SU-DHL-6 (cell line): Measurements from ENCODE around the gene AOX1.

Experiments used
- H2AFZ ChIP-seq: fragments of 200-600 bp; sonication (generic); 2 replicates; pipeline ENCODE4 v1.6.1; 2014; ENCODE audit warnings: low read depth, mild to moderate bottlenecking, moderate library complexity, mixed read lengths, antibody characterized with exemption, low read length; ENCODE audit not compliant: severe bottlenecking
- H3F3A ChIP-seq: fragments of 200-600 bp; shearing (Covaris generic); 2 replicates; pipeline ENCODE4 v1.6.0; 2016; ENCODE audit warnings: antibody characterized with exemption, mild to moderate bottlenecking; ENCODE audit not compliant: insufficient read depth
- H3K27ac ChIP-seq: fragments of 200-600 bp; sonication (generic); 2 replicates; pipeline ENCODE4 v1.5.1; 2016; ENCODE audit warnings: low read depth, mild to moderate bottlenecking, low read length, moderate library complexity, mixed read lengths
- H3K27me3 ChIP-seq: fragments of 200-600 bp; sonication (generic), shearing (Covaris generic); 2 replicates; pipeline ENCODE4 v1.6.0; 2014; ENCODE audit warnings: mild to moderate bottlenecking, low read length
- H3K36me3 ChIP-seq: fragments of 200-600 bp; sonication (generic); 2 replicates; pipeline ENCODE4 v1.6.1; 2014; ENCODE audit warnings: mild to moderate bottlenecking, low read length, mixed read lengths
- H3K4me2 ChIP-seq: fragments of 300-600, 200-600 bp; shearing (Covaris generic), sonication (generic); 2 replicates; pipeline ENCODE4 v1.6.0; 2014; ENCODE audit warnings: low read length, low read depth, mild to moderate bottlenecking; ENCODE audit not compliant: poor library complexity, severe bottlenecking
- H3K4me3 ChIP-seq: fragments of 200-600 bp; sonication (generic); 2 replicates; pipeline ENCODE4 v1.5.1; 2014; ENCODE audit warnings: antibody characterized with exemption, low read length, mild to moderate bottlenecking, mixed read lengths; ENCODE audit not compliant: insufficient read depth, poor library complexity, severe bottlenecking
- H3K79me2 ChIP-seq: fragments of 200-600 bp; sonication (generic); 2 replicates; pipeline ENCODE4 v1.6.1; 2014; ENCODE audit warnings: mild to moderate bottlenecking, low read length, moderate library complexity; ENCODE audit not compliant: insufficient read depth
- H3K9ac ChIP-seq: fragments of 200-600 bp; sonication (generic); 2 replicates; pipeline ENCODE4 v1.7.0; 2014; ENCODE audit warnings: mild to moderate bottlenecking, low read length
- H3K9me2 ChIP-seq: fragments of 200-600 bp; sonication (generic); replicated peaks from 2 replicates; pipeline ENCODE4 v1.6.1; 2014; ENCODE audit warnings: low read length; ENCODE audit not compliant: insufficient read depth
- H3K9me3 ChIP-seq: fragments of 200-600 bp; sonication (generic); 2 replicates; pipeline ENCODE4 v1.6.1; 2014; ENCODE audit warnings: low read length, mixed read lengths; ENCODE audit not compliant: insufficient read depth
- H4K20me1 ChIP-seq: fragments of 200-600 bp; sonication (generic); 2 replicates; pipeline ENCODE4 v1.6.1; 2014; ENCODE audit warnings: low read depth, mild to moderate bottlenecking, antibody characterized with exemption, low read length, moderate library complexity, mixed read lengths
- CTCF ChIP-seq: fragments of 200-600 bp; sonication (generic); IDR thresholded peaks from one replicate; pipeline ENCODE4 v1.5.1; 2017; ENCODE audit warnings: antibody characterized with exemption, mild to moderate bottlenecking, low read length, moderate library complexity; ENCODE audit not compliant: insufficient read depth, poor library complexity, severe bottlenecking
- EZH2phosphoT487 ChIP-seq: fragments of 200-600 bp; sonication (generic), shearing (Covaris generic); conservative IDR thresholded peaks from 2 replicates; pipeline ENCODE4 v1.6.1; 2018; ENCODE audit warnings: mild to moderate bottlenecking, antibody characterized with exemption, low read length, moderate library complexity, mixed read lengths

The AOX1 gene

GRCh38 chr2:200693836-200694470 lies 108.1 kb downstream of the AOX1 start:
- H2AFZ ChIP-seq: no peak overlapping the region
- no peaks in the 10 kb centered on the region for H3K9me2 ChIP-seq
- H3K27ac ChIP-seq: no peak overlapping the region
- H3K27me3 ChIP-seq: no peaks in the 10 kb centered on the region
- peaks cover 5% of the 10 kb centered on the region; the same call in 1 of the 2 replicates for H3F3A ChIP-seq
- no peak overlapping the region for H3K9ac ChIP-seq
- no peaks in the 10 kb centered on the region for H3K9me3 ChIP-seq
- no peak overlapping the region for H3K4me3 ChIP-seq
- no peaks in the 10 kb centered on the region for H4K20me1 ChIP-seq
- no peaks in the 10 kb centered on the region for H3K36me3 ChIP-seq
- TF ChIP-seq CTCF (no peak), EZH2phosphoT487 (no peak)
- H3K4me2 ChIP-seq: no peak overlapping the region
- no peaks in the 10 kb centered on the region for H3K79me2 ChIP-seq

- Histone ChIP-seq H3K9me2 (no peaks in the 10 kb centered on the region), H3K79me2 (no peaks in the 10 kb centered on the region), H4K20me1 (no peaks in the 10 kb centered on the region), H2AFZ (peak overlapping the region; percentile 63), H3F3A (peaks cover 5% of the 10 kb centered on the region; the same call in 1 of the 2 replicates), H3K4me3 (no peak overlapping the region), H3K27ac (peak overlapping the region; percentile 87), H3K9me3 (no peaks in the 10 kb centered on the region), H3K27me3 (no peaks in the 10 kb centered on the region), H3K36me3 (no peaks in the 10 kb centered on the region), H3K9ac (peak overlapping the region; percentile 35), H3K4me2 (peak overlapping the region; percentile 44)
- TF ChIP-seq EZH2phosphoT487: no peak
Measured at GRCh38 chr2:200695191-200695590, 109.4 kb downstream of the AOX1 start.

- Histone ChIP-seq H3K9me2 (no peaks in the 10 kb centered on the region), H2AFZ (peak overlapping the region; percentile 63), H3K27ac (peak overlapping the region; percentile 87), H4K20me1 (no peaks in the 10 kb centered on the region), H3K9me3 (no peaks in the 10 kb centered on the region), H3K27me3 (no peaks in the 10 kb centered on the region), H3K79me2 (no peaks in the 10 kb centered on the region), H3K36me3 (no peaks in the 10 kb centered on the region), H3K9ac (peak overlapping the region; percentile 35), H3F3A (peaks cover 5% of the 10 kb centered on the region; the same call in 1 of the 2 replicates), H3K4me2 (peak overlapping the region; percentile 44), H3K4me3 (no peak overlapping the region)
- TF ChIP-seq EZH2phosphoT487: no peak
- no peak for TF ChIP-seq CTCF
Measured at GRCh38 chr2:200695601-200696000, 109.8 kb downstream of the AOX1 start.

- no peak overlapping the region for H3K27ac ChIP-seq
- no peaks in the 10 kb centered on the region for H3K9me2 ChIP-seq
- H3K79me2 ChIP-seq: no peaks in the 10 kb centered on the region
- H3K4me2 ChIP-seq: no peak overlapping the region
- H3F3A ChIP-seq: peaks cover 5% of the 10 kb centered on the region; the same call in 1 of the 2 replicates
- no peak overlapping the region for H3K4me3 ChIP-seq
- no peak for TF ChIP-seq CTCF
- no peak for TF ChIP-seq EZH2phosphoT487
- H2AFZ ChIP-seq: no peak overlapping the region
- no peaks in the 10 kb centered on the region for H3K27me3 ChIP-seq
- no peaks in the 10 kb centered on the region for H3K36me3 ChIP-seq
- H4K20me1 ChIP-seq: no peaks in the 10 kb centered on the region
- no peak overlapping the region for H3K9ac ChIP-seq
- H3K9me3 ChIP-seq: no peaks in the 10 kb centered on the region
Measured at GRCh38 chr2:200698217-200698616, 112.4 kb downstream of the AOX1 start.
